OCI-LY7 (cell line): ENCODE measurements around the gene PHF20.

ENCODE experiments used
- CTCF ChIP-seq: fragments of 200-600 bp; sonication (generic); conservative IDR thresholded peaks from 2 replicates; pipeline ENCODE4 v1.5.1; 2014; ENCODE audit warnings: mild to moderate bottlenecking, antibody characterized with exemption, low read length, moderate library complexity, mixed read lengths
- EZH2phosphoT487 ChIP-seq: fragments of 200-600 bp; sonication (generic); IDR thresholded peaks from 2 replicates; pipeline ENCODE4 v1.6.1; 2018; ENCODE audit warnings: low read depth, borderline replicate concordance, mild to moderate bottlenecking, mixed run types, antibody characterized with exemption, low read length, moderate library complexity, mixed read lengths

GRCh38 chr20:35768731-35769664, 2.8 kb upstream of the PHF20 start:
- no peak for TF ChIP-seq CTCF
- no peak for TF ChIP-seq EZH2phosphoT487
